Bone marrow (tissue), 2 donors: ENCODE data around the gene SIGLEC12.
"Not testable (repeated sequence)": the region's sequence is repeated elsewhere in the genome, so short reads cannot be mapped to it uniquely, and the experiment has no call there.

Experiments used
- DNase-seq, 2 donors: peaks; one replicate each; lab custom pipeline; 2025; lab: John Stamatoyannopoulos, UW

SIGLEC12 gene

DNA sequence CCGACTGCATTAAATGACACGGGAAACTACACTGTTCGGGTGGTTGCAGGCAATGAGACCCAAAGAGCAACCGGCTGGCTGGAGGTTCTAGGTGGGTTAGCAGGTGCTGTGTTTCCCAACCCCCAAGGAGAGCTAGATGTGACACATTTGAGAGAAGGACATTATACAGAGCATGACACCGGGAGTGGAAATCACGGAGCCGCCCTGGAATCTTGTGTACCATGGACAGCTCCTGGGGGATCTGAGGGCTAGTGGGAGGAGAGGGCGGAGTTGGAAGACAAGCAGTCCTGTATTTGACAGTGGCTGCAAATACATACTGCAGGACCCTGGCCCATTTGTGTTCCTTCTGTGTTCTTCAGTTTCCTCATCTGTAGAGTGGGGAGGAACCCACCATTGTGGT lies 21.0 kb downstream of the SIGLEC12 start:
- DNase-seq, result no peak

DNA sequence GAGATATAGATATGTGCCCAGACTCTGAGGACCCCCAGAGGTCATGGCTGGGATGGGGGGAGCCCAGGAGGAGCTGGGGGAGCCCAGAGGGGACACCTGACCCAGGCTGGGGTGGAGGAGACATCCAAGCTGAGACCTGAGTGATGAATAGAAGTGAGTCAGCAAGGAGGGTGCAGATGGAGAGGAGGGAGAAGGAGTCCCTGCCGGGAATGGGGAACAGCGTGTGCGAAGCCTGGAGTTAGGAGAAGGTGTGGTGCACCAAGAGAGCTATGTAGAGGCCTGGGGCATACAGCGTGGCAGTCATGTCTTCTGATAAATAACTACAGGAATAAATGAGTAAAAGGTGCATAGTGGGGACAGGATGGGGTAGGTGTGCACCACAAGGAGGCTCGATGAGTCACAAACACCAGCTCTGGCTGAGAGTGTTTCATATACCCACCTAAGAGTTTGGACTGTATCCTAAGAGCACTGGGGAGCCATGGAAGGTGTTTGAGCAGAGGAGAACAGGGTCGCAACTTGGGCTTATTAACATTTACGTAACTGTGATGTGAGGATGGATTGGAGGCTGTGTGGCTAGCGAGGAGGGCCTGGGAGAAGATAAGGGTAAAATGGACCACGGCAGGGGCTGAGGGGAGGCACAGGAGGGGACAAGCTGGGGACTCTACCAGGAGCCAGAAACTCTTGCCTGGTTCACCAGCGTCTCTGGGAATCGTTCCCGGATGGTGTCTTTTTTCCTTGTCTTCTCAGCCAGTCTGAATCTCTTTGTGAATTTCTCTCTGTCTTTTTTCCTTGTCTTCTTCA lies 21.9 kb downstream of the SIGLEC12 start:
- DNase-seq, result no peak

DNA sequence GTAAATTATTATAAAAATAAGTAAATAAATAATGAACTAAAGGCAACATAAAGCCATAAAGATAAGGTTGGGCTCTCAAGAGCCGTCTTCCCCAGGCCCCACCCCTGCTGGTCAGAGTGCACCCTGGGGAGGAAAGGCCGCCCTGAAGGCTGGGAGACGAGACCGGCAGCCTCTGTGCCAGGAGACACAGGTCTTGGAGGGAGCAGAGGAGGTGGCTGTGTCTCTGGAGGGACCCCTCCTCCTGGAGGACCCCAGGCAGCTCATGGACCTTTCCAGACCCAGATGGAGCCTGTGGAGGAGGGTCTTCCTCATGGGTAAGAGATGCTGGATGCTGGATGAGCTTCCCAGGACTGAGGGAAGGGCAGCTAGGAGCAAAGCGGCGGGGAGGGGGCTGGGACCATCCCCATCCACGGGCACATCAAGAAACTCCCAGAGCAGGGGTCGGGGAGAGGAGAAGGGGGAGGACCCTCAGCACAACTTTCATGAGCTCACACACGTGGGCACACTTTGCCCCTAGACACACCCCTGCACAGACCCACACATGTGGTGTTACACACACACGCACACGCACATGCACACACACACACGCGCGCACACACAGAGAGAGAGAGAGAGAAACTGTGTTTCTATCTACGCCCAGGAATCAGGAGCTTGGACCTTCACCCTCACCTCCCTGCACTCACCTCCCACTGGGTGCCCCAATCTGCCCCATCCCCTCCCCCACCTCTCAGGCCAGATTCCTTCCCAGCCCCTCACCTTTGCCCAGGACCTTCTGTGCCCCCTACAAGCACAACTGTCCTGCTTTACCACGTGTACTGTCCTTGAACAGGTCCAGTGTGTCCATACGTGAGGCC lies 23.0 kb downstream of the SIGLEC12 start, which contains the start of gene CEACAM18:
CEACAM18 (plus strand) TSS at position 159 of the 854 bp plus-strand sequence.
- DNase-seq, result no peak

DNA sequence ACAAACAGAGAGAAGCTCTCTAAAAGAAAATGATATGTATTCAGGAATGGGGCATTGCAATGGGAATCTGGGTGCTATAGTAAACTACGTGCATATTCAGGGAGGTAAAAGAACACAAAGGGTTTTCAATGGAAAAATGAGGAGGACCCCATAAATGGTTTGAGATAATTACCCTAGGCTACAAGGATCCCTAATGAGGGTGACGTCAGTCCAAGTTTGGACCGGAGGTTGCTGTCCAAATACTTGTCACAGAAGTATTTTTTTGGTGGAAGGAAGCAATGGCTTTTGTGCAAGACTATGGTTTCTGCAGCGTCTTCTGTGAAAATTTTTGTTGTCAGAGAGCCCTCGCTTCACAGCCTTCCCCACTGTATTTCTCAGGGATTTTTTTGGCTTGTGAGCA lies 24.3 kb downstream of the SIGLEC12 start:
- no peak for DNase-seq

DNA sequence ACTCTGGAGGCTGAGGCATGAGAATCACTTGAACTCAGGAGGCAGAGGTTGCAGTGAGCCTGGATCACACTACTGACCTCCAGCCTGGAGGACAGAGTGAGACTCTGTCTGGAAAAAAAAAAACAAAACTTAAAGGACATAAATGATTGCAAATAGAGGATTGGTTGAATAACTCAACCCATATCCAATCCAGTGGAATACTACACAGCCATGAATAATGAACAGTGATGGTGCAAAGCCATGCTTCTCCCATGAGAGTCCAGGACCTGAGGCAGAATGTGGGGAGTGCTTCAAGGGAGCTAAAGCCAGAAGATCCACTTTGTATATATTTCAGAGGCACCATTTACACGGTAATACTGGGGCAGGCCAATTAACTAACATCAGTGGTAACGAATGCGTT lies 25.4 kb downstream of the SIGLEC12 start:
- DNase-seq, result no peak

DNA sequence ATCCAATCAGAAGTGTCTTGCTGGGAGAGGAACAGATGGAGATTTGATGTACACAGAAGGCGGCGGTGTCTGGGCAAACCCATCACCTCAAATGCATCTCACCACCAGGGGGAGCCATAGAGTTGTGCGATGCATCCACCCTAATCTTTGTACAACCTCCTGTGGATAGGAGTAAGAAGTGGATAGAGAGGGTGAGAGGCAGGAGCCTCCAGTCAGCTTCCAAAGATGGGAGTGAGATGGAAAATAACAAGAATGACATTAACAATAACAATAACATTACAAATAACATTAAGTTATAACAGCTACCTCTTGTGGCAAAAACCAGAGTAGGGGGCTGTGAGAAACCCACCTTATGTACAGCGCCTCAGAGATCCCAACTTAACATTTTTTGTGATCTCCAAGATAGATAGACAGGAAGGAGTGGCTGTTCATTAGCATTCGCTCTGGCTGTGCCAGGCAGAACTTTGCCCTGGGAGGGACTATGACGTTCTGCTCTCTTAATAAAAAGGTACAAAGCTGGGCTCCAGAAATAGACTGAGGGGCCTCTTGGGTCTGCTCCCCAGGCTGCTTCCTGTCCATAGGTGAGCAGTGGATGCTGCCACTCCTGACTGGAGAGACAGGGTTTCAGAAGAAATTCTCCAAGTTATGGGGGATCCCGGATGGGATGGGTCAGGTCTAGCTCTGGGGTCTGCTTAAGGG lies 28.4 kb downstream of the SIGLEC12 start:
- DNase-seq, result peak; percentile 39 to 47

DNA sequence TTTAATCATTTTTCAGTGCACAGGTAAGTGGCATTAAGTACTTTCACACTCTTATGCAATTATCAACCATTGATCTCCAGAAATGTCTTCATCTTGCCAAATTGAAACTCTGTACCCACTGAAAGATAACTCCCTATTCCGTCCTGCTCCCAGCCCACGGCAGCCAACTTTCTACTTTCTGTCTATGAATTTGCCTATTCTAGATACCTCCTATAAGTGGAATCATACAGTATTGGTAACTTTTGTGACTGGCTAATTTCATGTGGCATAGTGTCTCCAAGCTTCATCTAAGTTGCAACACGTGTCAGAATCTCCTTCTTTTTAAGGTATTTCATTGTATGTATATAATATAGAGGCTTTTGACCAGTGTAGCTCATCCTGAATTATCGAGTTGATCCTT lies 29.0 kb downstream of the SIGLEC12 start:
- DNase-seq, result no peak

DNA sequence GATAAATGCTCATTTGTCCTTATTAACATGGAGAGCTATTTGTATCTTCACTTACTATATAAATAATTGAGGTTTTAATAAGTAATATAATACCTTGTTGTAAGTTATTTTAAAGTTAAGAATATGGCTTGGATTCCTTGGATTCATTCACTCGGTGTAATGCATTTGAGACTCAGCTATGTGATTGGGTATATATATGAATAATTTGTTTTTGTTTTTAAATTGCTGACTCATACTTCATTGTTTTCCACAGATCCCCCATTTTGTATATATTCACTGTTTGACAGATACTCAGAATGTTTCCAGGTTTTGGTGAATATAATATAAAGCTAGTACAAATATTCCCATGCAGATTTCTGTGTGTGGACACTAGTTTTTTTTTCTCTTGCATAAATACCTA lies 30.1 kb downstream of the SIGLEC12 start:
- DNase-seq, result no peak

DNA sequence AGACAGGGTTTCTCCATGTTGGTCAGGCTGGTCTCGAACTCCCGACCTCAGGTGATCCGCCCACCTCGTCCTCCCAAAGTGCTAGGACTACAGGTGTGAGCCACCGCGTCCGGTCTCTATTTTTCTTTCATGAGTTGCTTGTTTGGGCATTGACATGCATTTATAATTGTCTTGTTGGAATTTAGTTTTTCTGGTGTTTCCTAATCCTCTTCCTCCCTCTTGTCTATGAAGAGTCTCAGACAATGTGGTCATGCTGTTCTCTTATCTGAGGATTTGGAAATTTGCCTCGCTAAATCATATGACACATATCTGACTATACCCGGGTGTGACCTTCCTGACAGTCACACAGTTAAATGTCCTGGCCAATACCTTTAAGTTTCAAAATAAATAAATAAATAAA lies 30.6 kb downstream of the SIGLEC12 start:
- no peak for DNase-seq

DNA sequence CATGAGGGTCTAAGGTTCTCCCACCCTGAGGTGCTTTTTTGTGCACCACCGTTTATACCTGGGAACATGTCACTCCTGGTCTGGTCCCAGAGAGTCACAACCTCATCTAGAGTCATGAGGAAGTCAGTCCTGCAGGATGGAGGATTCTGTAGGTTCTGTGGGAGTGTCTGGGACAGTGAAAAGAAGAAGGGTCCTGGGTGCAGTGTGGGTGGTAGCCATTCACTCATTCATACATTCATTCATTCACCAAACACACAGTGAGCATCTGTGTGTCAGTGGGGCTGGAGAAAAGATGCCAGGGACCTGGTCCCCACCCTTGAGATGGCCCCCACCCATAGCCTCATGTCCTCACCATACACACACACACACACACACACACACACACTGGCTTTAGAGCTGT lies 32.0 kb downstream of the SIGLEC12 start:
- DNase-seq, result no peak

DNA sequence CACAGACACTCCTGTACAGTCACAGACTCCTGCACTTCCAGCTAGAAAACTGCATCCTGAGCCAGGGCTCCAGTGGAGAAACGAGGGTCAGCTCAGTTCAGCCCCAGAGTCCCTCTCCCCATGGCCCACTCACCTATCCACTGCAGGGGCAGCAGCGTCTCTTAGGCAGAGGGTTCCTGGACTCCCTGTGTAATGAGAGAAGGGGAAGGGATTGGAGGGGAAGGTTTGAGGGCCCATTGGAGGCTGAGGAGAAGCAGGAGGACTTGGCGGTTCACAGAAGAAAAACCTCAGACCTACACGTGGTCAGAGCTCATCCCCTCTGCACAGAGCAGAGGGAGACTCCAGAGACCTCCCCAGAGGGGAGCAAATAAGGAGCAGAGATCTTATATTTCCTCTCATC lies 32.4 kb downstream of the SIGLEC12 start:
- no peak for DNase-seq

DNA sequence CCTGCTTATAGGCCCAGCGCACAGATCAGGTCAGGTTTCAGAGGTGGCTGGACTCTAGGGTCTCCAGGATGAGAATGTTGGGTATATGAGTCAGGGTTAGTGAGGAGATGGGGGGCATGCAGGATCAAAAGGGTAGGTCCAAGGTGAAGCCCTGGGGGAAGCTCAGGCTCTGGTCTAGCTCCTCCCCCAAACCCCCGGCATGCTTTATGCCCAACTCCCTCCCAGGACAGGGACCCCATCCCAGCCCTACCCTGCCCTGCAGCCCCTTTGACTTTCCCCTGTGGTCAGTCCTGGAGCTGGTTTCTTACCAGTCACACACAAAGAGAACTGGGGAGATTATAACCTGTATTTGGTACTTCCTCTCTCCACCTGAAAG lies 33.1 kb downstream of the SIGLEC12 start:
- DNase-seq, result no peak

DNA sequence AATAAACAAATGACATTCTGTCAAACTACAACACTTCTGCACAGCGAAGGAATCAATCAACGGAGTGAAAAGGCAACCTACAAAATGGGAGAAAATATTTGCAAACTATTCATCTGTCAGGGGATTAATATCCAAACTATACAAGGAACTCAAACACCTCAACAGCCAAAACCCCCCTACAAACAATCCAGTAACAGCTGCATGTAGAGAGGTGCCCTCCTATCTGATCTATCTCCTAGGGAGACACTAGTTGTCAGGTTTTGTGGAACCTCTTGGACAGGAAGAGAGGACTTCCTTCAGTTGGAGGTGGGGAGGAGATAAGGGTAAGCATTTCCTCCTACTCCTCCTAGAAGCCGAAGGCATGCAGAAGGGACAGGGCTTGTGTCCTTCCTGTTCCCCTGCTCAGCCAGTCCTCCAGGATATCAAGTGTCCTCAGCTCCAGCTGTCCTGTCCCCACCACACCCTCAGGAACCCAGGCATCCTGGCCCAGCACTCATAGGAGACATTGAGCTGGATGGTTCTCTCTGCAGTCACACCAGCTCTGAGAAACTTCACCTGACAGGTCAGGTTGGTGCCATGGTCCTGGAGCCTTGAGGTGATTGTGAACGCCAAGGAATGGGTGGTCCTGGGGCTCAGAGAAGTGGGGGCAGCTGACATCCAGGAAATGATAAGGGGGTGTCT lies 33.6 kb downstream of the SIGLEC12 start:
- DNase-seq, result peak in 1 of 2 donors; percentile 15

DNA sequence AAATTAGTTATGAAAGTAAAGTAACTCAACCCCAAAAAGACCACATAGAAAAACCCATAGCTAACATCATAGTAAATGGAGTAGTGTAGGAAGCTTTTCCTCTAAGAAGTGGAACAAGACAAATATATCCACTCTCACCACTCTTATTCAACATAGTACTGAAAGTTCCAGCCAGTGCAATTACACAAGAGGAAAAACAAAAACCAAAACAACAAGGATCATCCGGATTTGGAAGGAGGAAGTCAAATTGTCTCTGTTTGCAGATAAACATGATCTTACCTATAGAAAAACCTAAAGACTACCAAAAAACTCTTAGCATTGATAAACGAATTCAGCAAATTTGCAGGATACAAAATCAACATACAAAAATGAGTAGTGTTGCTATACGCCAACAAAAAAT lies 34.9 kb downstream of the SIGLEC12 start:
- DNase-seq, result no peak

DNA sequence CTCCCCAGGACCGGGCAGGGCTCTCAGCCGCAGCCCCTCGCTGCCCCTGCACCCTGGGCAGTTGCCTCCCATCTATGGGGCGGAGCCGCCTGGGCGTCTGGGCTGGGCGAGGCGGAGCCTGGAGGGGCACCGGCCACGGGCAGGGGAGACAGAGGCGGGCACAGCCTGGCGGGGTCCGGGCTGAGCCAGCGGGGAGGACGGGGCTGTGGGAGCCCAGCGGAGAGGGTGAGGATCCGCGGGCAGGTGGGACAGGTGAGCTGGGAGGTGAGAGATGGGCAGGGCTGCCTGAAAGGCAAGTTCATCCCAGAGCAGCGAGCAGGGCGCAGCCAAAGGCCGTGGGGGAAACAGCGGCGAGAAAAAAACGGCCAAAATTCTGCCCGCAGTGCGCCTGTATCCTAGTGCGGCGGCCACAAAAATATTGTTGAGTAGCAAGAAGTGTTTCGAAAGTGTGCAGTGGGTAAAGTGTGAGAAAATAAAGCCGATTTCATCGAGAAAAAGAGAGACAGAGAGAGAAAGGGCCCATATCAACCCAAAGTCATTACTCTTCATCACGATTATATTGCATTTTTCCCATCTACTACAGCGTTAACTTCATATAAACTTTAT lies 37.5 kb downstream of the SIGLEC12 start:
- DNase-seq, result not testable (repeated sequence)

DNA sequence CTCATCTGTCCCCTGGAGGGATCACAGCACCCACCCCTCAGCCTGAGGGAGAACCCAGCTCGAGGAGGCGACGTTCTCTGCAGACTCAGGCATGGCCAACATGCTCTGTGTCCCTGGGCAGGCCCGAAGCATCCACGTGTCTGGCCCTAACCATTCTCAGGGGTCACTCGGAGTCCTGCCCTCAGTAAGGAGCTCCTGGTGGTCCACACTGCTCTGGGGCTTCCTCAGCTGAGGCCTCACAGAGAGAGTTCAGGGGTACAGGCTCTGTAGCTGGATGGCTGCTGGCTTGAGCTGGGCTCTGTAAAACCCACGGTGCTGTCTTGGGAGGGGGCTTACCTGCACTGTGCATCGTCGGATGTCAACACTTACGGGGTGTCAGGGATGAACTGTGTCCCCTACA lies 38.9 kb downstream of the SIGLEC12 start:
- no peak for DNase-seq

DNA sequence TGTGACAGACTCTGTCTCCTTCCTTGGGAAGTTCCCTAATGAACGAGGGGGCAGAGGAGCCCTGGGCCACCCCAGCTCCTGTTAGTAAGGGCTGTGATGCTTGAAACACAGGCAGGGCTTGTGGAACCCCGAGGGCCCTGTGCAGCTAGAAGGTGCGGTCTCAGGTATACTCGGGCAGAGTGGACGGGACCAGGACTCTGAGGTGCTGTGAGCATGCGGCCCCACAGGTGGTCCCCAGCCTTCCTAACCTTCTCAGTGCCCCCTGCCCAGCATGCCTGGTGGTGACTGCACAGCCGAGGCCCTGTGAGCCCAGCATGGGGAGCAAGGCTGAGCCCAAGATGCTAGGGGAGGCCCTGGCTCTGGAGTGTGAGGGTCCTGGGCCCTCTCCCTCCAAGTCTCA lies 39.3 kb downstream of the SIGLEC12 start:
- no peak for DNase-seq

DNA sequence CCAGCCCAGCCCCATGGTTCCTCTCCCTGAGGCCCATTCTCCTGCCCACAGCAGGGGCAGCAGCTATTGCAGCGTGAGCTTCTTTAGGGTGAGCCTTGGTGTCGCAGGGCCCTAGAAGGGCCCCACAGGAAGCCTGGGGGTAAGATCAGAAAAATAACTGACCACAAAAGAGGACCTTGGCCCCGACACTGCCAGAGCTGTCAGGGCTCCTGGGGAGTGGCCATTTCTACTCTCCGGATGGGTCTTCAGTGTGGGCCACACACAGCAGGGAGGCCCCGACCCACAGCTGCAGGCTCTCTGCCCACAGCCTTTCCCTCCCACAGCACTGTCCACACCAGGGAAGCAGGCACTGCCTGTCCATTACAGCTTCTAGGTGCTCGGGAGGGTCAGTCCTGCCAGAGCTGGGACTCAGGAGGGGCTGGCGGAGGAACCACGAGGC lies 39.9 kb downstream of the SIGLEC12 start:
- no peak for DNase-seq

DNA sequence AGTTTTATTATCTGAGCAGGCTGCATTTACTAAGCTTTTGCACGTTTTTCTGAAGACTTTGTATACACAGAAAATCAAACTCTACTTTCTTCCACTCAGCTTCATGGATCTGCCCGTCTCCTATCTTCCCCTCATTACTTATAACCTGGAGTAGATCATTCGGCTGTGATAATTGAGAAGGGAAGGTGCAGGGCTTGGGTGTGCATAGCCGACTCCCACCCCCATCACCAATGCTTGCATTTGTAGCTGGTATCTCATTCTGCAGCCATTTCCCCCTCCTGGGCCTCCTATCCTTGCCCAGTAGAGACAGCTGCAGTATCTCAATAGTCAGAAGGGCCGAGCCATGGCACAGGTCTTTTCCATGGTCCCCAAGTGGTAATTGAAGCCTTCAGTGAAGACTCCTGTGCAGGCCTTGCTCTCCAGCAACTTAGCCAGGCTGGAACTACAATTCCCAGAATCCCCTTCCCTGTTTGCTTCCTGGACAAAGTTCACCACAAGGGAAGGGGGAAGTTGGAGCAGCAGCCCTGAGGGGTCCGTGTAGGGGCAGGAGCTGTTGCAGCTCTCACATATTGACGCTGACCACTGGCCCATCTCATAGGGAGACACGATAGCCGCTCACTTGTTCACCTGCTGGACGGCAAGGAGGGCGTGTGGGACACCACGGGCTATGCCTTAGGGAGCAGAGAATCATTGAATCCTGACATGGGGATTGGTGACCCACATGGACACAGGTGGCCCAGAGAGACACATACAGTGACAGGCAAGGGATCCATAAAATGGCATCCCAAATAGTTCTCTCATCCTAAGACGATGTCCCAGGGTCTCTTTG lies 41.2 kb downstream of the SIGLEC12 start:
- DNase-seq, result no peak

DNA sequence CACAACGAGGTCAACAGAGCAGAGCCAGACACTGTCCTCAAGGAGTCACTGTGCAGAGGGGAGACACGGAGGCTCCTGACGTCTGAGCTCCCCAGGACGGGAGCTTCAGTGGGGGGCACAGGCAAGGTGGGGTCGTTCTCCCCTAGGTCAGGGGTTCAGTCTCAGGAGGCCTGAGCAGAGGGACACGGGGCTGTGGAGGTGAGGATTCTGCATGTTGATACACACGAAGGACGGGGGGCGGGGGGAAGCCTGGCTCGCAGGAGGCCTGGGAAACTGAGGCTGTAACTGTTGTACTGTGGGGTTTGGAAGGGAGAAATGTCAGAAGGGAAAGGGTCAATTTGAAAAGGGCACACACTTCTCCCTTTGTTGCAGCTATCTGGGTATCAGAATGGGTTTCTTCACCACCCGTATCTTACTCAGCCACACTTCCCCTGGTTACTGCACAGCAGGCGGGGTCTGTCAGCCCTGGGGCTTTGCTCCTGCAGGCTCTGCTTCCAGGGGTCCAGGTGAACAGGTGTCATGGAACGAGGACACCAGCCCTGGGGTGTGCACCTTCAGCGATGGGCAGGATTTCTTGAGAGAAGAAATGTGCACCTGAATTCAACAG lies 42.6 kb downstream of the SIGLEC12 start:
- DNase-seq, result no peak
